Fibroblast of villous mesenchyme (primary cell): Measurements from ENCODE around the gene GRIN2A. TPM values are rescaled to one million over a fixed set of nuclear protein-coding genes. Genes with fewer than 3 reads are reported as not detected.

Source experiments
- DNase-seq: peaks from one replicate; pipeline ENCODE4 v3.0.0-alpha.2; 2010; ENCODE audit warnings: low read depth
- H3K4me3 ChIP-seq: 2 replicates; pipeline ENCODE4 v1.5.1; 2011; ENCODE audit warnings: low read depth, mild to moderate bottlenecking, low read length
- CTCF ChIP-seq: IDR thresholded peaks from 2 replicates; pipeline ENCODE4 v1.5.1; 2012; ENCODE audit warnings: low read depth, mild to moderate bottlenecking, low read length; ENCODE audit not compliant: insufficient read depth
- total RNA-seq: library from RNA; depleted of rRNA; stranded (reverse); fragments of >200 nt; gene quantifications from 2 replicates; pipeline ENCODE4 v1.2.3, GENCODE V29; 2012

GRIN2A gene
- total RNA-seq, 1 donor, result 1.3 TPM

GRCh38 chr16:9932919-9933653 is 249.1 kb downstream of the GRIN2A start:
- no peak for DNase-seq
- no peak overlapping the region for H3K4me3 ChIP-seq
- TF ChIP-seq CTCF, result no peak

- DNase-seq, result no peak
- H3K4me3 ChIP-seq, result no peak overlapping the region
These were observed 250.2 kb downstream of the GRIN2A start for GRCh38 chr16:9932000-9932399.

GRCh38 chr16:9929836-9930235 is 252.4 kb downstream of the GRIN2A start:
- no peak for TF ChIP-seq CTCF
- DNase-seq, result no peak
- no peak overlapping the region for H3K4me3 ChIP-seq

More at GRCh38 chr16:9932000-9932399, 250.2 kb downstream of the GRIN2A start:
- TF ChIP-seq CTCF, result no peak

- no peak for TF ChIP-seq CTCF
- DNase-seq, result no peak
- no peak overlapping the region for H3K4me3 ChIP-seq
These were observed 252.9 kb downstream of the GRIN2A start for GRCh38 chr16:9929313-9929712.

- DNase-seq, result no peak
- TF ChIP-seq CTCF, result no peak
- no peak overlapping the region for H3K4me3 ChIP-seq
These were observed 259.8 kb downstream of the GRIN2A start for GRCh38 chr16:9922441-9922840.

GRCh38 chr16:9921997-9922396 is 260.2 kb downstream of the GRIN2A start:
- TF ChIP-seq CTCF, result no peak
- DNase-seq, result no peak
- H3K4me3 ChIP-seq, result no peak overlapping the region

- H3K4me3 ChIP-seq, result no peak overlapping the region
- TF ChIP-seq CTCF, result no peak
- no peak for DNase-seq
These were observed 262.8 kb downstream of the GRIN2A start for GRCh38 chr16:9919460-9919859.
